SK-N-MC (cell line): ENCODE measurements around the gene SPATA22.
"Not testable (repeated sequence)": the region's sequence is repeated elsewhere in the genome, so short reads cannot be mapped to it uniquely, and the experiment has no call there.

Source experiments
- DNase-seq: peaks from one replicate; pipeline ENCODE4 v3.0.0-alpha.2; 2011; ENCODE audit warnings: low read depth, low spot score
- H3K27ac ChIP-seq: fragments of 200-600 bp; sonication (generic); 2 replicates; pipeline ENCODE4 v1.5.1; 2016; ENCODE audit warnings: mixed run types
- H3K36me3 ChIP-seq: fragments of 200-600 bp; sonication (generic); 2 replicates; pipeline ENCODE4 v1.6.1; 2017; ENCODE audit warnings: antibody characterized with exemption, low read length, mixed read lengths; ENCODE audit not compliant: insufficient read depth
- H3K4me3 ChIP-seq: fragments of 200-600 bp; sonication (generic); 2 replicates; pipeline ENCODE4 v1.5.1; 2016
- H3K9ac ChIP-seq: fragments of 200-600 bp; sonication (generic); 2 replicates; pipeline ENCODE4 v1.8.0; 2017; ENCODE audit warnings: mixed run types, mixed read lengths; ENCODE audit not compliant: insufficient read length
- H3K9me3 ChIP-seq: fragments of 200-600 bp; sonication (generic); 2 replicates; pipeline ENCODE4 v1.6.1; 2017; ENCODE audit warnings: low read depth, mild to moderate bottlenecking, antibody characterized with exemption, low read length, moderate library complexity, mixed read lengths
- EZH2 ChIP-seq: fragments of 200-600 bp; sonication (generic); IDR thresholded peaks from one replicate; pipeline ENCODE4 v1.6.1; 2017; ENCODE audit warnings: antibody characterized with exemption
- FOXP2 ChIP-seq: optimal IDR thresholded peaks from 2 replicates; pipeline ENCODE3; 2011; ENCODE audit warnings: mild to moderate bottlenecking, moderate library complexity; ENCODE audit not compliant: insufficient read depth; ENCODE audit errors: extremely low read length, control extremely low read depth
- POLR2AphosphoS5 ChIP-seq: IDR thresholded peaks from 2 replicates; pipeline ENCODE4 v1.6.1; 2012; ENCODE audit warnings: mild to moderate bottlenecking, low read depth, low read length, borderline replicate concordance

The SPATA22 gene

DNA sequence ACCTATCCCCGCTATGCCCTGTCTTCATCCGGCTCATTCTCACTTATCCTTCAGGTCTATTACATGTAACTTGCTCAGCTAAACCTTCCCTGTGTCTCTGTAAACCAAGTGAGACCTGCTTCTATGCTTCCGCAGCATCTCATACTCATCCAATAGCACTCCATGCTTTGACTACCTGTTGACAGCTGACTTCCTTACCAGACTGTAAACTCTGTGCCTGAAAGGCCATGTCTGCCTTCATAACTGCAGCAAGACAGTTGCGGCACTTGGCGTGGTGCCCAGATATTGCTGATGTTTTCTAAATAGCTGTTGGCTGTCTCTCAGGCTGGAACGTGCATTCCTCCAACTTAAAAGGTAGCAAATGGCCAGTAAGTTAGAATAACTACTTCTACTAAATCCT lies 71.6 kb downstream of the SPATA22 start:
- Histone ChIP-seq H3K27ac (no peak overlapping the region), H3K4me3 (no peak overlapping the region), H3K9ac (no peak overlapping the region), H3K9me3 (no peaks in the 10 kb centered on the region), H3K36me3 (no peaks in the 10 kb centered on the region)
- no peak for TF ChIP-seq POLR2AphosphoS5
- no peak for TF ChIP-seq FOXP2
- no peak for TF ChIP-seq EZH2
- DNase-seq = no peak

DNA sequence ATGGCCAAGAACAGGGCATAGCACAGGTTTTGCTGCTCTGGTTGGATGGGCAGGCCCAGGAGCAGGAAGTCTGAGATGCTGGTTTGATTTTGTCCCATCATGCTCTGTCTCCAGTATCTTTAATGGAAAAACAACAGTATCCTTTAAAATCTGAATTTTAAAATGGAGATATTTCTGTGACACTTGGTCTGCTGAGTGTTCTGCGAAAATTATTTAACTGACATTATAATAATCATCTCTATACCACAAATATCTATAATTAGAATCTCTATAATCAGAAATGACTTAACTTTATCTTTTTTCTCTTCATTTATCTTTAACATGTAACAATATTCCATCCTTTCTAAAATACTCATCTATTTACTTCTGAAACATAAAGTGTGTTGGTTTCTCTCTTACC lies 73.3 kb downstream of the SPATA22 start, which contains the start of gene OR1E1:
OR1E1 (minus strand) TSS at position 101 of the 400 bp plus-strand sequence; CDS start at position 101, 0 bp downstream.
- Histone ChIP-seq H3K36me3 (no peaks in the 10 kb centered on the region), H3K27ac (no peak within 1 kb of the TSS), H3K9me3 (no peaks in the 10 kb centered on the region), H3K4me3 (no peak within 1 kb of the TSS), H3K9ac (no peak within 1 kb of the TSS)
- no peak for TF ChIP-seq POLR2AphosphoS5
- TF ChIP-seq FOXP2 = no peak
- TF ChIP-seq EZH2 = no peak
- DNase-seq = no peak

DNA sequence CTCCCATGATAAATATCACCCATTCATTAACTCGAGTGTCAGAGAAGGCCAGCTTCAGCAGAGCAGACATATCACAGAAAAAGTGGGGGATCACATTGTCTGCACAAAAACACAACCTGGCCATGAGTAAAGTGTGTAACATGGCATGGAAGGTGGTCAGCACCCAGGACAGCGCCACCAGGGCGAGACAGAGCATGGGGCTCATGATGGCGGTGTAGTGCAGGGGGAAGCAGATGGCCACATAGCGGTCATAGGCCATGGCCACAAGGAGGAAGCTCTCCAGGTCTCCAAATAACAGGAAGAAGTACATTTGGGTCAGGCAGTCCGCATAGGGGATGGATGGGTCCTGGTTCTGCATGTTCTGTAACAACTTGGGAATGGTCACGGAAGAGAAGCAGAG lies 73.8 kb downstream of the SPATA22 start:
- H3K4me3 ChIP-seq, H3K27ac ChIP-seq, H3K9me3 ChIP-seq, H3K9ac ChIP-seq, H3K36me3 ChIP-seq, DNase-seq: not testable (repeated sequence)
